GM21515 (cell line): ENCODE data around the gene CDH23.
"Not testable (repeated sequence)": the region's sequence is repeated elsewhere in the genome, so short reads cannot be mapped to it uniquely, and the experiment has no call there.

Experiments used
- ATAC-seq: cut with Tn5 transposase; IDR thresholded peaks from one replicate; pipeline ENCODE4 v1.9.1; 2021; ENCODE audit not compliant: unreplicated experiment

CDH23 gene

GRCh38 chr10:71396711-71397295 is at the start of gene CDH23:
Gene CDH23, plus strand, starts transcription at chr10:71396920. Its CDS starts 42,912 bp downstream, at chr10:71439832.
- ATAC-seq, result no peak

DNA sequence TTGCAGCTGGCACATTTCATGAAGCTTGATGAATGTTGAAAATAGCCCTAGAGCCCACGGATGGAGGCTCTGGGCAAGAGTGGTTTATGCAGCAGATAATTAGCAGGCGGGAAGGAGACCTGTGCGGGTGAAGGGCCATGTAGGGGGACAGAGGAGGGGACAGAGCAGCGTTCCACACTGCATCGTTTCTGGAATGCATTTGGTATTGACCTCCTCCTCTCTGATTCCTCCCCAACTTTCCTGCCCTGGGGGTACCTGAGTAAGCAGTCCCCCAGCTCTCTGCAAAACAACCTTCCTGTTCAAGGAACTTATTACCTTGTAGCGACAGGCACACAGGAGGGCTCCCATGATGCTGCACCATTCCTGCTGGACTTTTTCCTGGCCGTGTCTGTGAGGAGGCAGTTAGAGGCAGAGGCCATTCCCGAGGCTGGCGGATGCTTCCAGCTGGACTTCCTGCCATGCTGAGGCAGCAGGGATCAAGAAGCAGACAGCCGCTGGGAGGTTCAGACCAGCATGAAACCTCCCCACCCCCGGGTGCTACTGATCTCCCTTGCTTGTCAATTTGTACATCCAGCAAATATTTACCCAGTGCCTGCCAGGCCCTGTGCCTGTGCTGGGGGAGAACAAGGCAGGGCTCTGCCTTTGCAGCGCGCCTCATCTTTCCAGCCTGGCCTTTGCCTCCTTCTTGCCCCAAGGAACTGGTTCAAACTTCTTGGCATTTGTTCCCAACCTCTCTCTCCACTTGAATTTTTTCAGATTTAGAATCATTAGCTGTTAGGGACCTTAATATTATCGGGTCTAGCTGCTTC is 48.9 kb upstream of the CDH23 start:
- no peak for ATAC-seq

- ATAC-seq, result no peak
Measured at GRCh38 chr10:71348850-71349249, 47.9 kb upstream of the CDH23 start.

- ATAC-seq, result no peak
Measured at GRCh38 chr10:71349406-71349805, 47.3 kb upstream of the CDH23 start.

DNA sequence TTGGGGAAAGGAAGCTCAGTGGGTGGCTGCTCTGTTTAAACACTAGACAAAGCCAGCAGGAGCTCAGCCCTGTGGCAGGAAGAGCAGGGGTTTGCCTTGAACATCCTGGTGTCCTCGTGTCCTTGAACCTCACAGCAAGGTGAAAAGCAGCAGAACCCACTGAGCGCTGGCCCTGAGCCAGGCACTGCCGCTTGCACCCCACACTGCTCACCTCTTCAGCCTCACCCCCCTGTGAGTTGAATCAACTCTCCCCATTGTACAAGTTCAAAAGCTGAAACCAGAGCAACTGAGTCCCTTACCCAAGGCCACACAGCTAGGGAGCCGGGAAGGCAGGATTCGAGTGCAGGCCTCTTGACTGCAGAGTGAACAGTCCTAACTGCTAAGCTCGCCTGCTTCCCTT is 45.6 kb upstream of the CDH23 start:
- no peak for ATAC-seq

DNA sequence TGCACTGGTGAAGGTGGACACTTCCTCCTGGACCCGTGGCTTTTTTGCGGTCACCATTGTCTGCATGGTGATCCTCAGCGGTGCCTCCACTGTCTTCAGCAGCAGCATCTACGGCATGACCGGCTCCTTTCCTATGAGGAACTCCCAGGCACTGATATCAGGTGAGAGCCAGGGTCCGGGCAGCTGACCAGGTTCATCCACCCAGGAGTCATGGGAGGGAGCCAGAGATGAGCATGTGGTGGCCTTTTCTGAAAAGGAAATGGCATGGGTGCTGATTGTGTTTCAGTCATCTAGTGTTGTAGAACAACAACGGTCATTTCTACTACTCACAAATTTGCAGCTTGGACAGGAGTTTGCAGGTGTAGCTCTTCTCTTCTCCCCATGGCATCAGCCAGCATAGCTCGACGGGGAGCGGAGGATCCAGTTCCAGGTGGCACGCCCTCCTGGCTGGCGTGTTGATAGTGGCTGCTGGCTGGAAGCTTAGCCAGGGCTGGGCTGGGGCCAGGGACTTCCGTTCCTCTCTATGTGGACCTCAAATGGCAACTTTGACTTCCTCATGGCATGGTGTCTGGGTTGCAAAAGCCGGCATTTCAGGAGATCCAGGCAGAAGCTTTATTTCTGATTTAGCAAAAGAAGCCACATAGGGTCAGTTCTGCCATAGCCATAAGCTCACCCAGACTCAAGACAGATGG is 44.9 kb upstream of the CDH23 start:
- no peak for ATAC-seq

GRCh38 chr10:71353639-71354038 is 43.1 kb upstream of the CDH23 start:
- no peak for ATAC-seq

GRCh38 chr10:71354776-71355175 is 41.9 kb upstream of the CDH23 start:
- ATAC-seq, result no peak

DNA sequence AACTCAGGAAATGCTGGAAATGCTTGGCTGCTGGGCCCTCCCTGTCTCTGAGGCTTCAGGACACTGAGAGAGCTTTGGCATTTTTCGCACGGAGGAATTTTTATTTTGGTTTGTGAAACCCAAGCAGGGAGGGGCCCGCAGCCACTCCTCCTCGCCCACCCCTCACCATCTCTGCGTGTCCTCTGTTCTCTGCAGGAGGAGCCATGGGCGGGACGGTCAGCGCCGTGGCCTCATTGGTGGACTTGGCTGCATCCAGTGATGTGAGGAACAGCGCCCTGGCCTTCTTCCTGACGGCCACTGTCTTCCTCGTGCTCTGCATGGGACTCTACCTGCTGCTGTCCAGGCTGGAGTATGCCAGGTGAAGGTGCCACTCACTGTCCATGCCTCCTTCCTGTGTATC is 40.8 kb upstream of the CDH23 start:
- no peak for ATAC-seq

DNA sequence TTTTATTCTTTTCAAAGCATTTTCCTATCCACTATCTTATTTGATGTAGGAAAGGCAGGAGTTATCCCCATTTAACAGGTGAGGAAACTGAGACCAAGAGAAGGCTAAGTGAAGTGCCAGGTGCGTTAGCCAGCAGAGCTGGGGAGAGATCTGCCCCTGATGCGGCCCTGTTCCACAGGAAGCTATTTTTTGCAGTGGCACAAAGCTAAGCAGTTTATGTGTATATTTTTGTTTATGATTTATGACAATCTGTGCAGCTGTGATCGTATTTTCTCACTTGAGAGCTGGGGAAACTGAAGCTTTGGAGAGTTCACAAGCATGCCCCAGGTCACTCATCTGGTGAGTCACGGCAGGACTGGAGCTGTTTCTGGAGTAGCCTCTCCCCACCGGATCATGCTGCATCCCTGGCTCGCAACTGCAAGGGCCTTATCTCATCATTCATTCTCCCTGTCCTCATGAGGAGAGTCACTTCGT is 38.9 kb upstream of the CDH23 start:
- no peak for ATAC-seq

GRCh38 chr10:71358277-71358676 is 38.4 kb upstream of the CDH23 start:
- no peak for ATAC-seq

DNA sequence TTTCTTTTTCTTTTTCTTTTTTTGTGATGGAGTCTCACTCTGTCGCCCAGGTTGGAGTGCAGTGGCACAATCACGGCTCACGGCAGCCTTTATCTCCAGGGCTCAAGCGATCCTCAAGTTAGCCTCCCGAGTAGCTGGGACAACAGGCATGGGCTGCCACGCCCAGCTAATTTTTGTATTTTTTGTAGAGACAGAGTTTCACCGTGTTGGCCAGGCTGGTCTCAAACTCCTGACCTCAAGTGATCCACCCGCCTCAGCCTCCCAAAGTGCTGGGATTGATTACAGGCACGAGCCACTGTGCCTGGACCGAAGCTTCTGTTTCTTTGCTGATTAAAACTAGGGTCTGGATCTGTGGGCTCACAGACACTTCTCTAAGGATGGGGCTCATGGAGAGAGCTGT is 37.8 kb upstream of the CDH23 start:
- not testable (repeated sequence) for ATAC-seq

GRCh38 chr10:71359364-71360046 is 37.2 kb upstream of the CDH23 start:
- ATAC-seq, result no peak

DNA sequence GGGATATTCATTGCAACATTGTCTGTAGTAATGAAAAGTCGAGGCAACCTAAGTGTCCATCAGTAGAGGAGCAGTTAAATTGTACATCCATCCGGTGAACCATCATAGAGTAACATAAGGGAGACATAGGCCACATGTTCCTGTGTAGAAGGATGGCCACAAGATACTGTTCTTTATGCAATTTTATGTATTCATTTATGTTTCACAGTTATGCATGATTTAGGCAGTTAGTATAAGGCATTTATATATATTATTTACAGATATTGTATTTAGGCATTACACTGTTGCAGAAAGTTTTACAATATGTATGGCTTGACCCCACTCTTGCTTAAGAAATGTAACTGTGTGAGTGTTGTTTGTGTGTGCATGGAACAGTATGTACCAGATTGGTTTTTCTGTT is 36.0 kb upstream of the CDH23 start:
- no peak for ATAC-seq

DNA sequence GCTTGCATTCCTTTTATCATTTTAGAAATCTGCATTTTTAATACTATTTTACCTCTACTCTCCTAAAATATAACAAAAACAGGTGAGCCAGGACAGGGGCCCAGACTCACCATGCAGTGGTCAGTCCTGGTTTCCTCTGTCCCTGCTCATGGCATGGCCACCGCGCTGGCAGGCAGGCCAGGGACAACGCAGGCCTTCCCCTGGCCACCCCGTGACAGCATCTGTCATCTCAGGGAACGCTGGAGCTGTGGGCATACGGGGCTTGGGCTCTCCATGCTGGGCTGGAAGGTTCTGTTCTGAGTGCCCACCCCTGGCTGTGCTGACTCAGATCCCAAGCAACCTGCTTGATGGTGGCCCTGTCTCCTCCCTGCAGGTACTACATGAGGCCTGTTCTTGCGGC is 35.1 kb upstream of the CDH23 start:
- no peak for ATAC-seq

GRCh38 chr10:71362141-71362540 is 34.6 kb upstream of the CDH23 start:
- no peak for ATAC-seq

DNA sequence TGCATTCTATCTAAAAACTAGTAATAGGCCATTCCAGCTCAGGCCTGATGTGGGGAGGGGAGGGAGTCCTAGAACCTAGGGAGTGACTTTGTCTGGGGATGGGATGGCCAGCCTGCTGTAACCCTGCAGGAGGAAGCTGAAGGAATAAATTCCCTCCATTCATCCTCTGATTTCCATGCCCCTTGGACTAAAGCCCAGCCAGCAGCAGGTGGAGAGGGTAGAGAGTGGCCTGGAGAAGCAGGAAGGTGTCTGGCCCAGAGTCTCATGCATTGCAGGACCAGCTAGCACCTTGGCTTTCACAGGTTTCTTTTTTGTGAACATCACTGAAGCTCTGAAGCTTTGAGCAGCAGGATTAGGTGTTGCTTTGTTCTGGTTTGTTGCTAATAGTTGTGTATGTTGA is 32.8 kb upstream of the CDH23 start:
- ATAC-seq, result no peak

GRCh38 chr10:71365366-71365765 is 31.4 kb upstream of the CDH23 start:
- no peak for ATAC-seq

DNA sequence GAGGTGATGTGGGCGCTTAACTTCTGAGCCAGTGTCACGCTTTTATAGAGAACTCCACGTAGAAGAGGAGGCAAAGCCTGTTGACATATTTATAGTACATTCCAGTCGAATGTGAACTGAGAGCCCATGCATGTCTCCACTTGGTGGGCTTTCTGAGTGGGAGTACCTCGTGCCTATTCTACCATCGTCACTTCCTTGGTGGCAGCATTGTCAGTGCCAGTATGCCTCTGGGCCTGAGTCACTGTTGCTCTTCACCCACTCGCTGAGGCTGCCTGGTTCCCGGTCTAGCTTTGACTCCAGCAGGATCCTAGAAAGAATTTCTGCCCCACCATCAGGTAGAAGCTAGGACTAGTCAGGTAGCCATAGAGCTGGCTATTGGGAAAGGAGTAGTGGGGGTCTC is 30.0 kb upstream of the CDH23 start:
- ATAC-seq, result no peak

DNA sequence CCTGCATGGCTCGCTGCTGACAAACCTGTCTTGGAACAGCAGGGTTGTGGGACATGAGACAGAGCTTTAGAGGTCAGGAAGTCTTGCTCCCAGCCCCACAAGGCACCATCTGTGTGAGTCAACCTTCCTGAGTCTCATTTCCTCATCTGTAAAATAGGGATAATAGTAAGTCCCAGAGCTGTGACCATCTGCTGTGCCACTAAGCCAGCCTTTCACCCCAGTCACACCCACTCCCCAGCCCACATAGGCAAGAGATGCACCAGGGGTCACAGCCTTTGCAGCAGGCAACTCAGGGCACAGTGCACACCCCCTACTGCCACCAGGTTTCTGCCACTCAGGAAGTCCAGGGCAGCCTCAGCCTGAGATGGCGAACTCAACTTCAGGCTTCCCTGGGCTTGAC is 29.4 kb upstream of the CDH23 start:
- ATAC-seq, result no peak

DNA sequence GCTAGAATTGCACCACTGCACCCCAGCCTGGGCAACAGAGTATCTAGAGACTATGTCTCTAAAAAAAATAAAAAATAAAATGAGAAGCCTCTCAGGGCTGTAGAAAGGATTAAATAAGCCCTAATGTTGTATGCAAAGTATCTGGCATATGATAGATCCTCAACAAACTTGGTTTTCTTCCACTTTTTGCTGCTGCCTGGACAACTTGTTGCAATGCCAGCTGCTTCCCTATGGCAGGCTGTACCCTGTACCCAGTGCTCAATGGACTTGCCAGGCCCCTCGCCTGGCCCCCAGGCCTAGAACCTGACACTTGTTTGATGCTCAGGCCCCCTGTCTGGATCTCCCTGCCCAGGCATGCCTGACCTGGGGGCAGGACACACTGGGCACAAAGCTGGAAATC is 28.5 kb upstream of the CDH23 start:
- no peak for ATAC-seq
